Left kidney (tissue), 2 donors: ENCODE results near the gene HOXB2. TPM values are rescaled to one million over a fixed set of nuclear protein-coding genes. Genes with fewer than 3 reads are reported as not detected.
"Not testable (repeated sequence)": the region's sequence is repeated elsewhere in the genome, so short reads cannot be mapped to it uniquely, and the experiment has no call there.

ENCODE experiments used
- DNase-seq: peaks from one replicate; pipeline ENCODE4 v3.0.0-alpha.2; 2013
- polyA plus RNA-seq: library from polyadenylated mRNA; unstranded; fragments of 120-200 nt; gene quantifications from one replicate; pipeline ENCODE4 v1.2.1, GENCODE V29; 2013; ENCODE audit not compliant: insufficient read length

HOXB2 gene
- polyA plus RNA-seq, 1 donor = 45.4 TPM

DNA sequence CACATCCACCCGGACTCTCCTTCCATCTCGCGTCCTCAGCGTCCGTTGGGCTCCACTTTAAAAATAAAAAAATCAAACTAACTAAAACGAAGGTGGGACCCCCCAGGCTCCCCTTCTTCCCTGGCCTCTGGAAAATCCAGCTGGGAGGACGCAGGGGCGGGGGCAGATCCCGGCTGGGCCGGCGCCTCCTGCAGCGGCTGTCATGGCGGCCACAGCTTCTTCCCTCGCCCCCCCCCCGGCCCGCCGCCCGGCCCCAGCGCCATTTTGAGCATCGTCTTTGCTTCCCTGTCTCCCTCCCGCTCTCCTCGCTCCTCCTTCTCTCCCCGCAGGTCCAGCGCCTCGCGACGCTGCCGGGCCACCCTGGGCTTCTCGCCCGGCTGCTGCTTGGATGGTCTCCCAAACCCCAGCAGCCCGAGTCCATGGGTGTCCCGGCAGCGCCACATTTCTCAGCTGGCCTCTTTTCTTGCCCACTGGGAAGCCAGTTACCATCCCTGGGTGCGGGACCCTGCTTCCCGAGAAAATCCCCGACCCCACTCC, 3.3 kb downstream of the HOXB2 start:
- no peak for DNase-seq

DNA sequence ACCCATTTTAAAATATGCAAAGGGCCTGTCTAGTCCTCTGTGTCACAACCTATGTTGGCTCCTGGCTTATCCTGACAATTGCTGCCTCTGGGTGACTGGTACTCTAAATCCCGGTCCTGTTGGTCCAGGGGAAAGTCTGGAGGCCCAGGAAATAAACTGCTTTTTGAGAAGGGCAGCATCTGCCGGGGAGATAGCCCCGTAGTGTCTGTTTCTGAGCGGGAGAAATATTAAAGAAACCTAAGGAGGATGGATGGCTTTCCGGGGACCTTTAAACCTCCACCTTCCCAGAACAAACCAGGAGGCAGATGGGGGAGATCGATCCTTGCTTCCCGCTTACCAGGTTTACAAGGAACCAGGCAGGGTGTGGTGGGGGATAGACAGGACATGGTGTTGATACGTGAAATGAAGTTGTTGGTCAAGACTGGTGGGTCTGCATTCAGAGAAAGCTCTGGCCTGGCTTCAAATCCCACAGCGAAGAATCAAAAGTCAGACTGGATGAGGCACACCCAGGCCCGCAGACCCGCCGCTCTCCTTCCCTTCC, 3.8 kb downstream of the HOXB2 start:
- DNase-seq = no peak

DNA sequence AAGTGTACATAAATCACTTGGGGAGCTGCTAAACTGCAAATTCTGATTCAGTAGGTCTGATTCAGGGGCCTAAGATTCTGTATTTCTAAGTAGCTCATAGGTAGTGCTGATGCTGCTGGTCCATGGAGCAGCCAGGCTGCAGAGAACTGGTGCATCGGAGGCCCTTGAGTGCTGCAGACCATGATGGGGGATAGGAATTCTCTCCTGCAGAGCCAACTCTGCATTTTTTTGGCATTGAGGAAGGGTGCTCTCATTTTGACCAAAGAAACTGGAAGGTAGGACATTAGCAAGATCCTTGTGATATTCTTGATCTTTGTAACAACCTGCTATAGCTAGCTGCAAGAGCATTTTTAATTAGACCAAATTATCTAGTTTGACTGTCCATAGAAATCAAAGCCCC, 4.7 kb downstream of the HOXB2 start:
- no peak for DNase-seq

DNA sequence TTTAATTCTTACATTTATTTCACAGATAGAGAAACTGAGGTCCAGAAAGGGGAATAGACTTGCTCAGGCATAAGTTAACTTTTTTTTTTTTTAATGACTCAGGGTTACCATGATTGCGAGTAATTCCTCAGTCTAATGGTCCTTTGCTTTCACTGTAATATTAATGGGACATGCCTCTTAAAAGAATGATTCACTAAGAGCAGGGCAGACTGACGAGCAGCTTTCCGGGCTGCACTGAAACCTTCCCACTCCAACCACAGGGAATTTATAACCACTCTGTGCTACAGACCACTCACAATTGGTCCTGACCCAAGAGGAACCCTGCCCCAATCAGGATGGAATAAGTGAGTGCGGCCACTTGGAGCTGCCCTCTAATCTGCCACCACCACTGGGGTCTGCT, 5.7 kb downstream of the HOXB2 start:
- DNase-seq = no peak

DNA sequence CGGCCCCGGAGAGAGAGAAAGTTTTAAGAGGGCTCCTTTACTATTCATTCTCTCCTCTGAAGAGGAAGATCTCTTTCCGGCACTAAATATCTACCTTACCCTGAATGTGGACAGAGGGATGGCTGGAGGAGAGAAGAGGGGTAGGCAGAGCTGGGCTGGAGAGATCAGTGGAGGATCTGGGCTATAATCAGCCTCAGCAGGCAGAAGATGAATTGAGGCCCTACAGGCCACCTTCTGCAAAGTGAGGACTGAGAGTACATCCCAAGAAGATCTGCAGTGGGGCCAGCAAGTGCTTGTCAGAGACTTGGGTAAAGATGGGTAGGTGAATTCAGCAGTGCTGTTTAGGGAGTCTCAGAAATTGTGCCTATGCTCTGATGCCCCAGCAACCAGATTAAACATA, 7.6 kb downstream of the HOXB2 start:
- no peak for DNase-seq

DNA sequence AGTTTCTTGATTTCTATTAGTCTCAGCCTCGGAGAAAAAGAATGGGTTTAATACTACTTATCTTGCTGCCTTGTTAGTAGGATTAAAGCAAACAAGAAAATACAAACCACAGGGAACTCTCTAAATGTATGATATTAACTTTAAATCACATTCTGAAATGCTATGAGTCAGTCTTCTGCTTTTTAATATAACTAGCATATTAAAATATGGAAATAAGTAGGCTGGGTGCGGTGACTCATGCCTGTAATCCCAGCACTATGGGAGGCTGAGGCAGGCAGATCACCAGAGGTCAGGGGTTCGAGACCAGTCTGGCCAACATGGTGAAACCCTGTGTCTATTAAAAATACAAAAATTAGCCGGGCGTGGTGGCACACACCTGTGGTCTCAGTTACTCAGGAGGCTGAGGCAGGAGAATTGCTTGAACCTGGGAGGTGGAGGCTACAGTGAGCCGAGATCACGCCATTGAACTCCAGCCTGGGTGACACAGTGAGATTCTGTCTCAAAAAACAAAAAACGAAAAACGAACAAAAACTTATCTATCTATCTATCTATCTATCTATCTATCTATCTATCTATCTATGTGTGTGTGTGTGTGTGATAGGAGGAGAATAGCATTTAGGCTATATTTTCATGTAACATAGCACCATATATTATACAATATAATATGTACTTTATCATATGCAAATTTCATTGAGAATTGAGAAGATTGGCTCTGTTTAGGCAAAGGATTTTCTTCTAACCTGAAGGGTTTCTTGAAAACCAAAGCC, 8.9 kb downstream of the HOXB2 start:
- DNase-seq = not testable (repeated sequence)

DNA sequence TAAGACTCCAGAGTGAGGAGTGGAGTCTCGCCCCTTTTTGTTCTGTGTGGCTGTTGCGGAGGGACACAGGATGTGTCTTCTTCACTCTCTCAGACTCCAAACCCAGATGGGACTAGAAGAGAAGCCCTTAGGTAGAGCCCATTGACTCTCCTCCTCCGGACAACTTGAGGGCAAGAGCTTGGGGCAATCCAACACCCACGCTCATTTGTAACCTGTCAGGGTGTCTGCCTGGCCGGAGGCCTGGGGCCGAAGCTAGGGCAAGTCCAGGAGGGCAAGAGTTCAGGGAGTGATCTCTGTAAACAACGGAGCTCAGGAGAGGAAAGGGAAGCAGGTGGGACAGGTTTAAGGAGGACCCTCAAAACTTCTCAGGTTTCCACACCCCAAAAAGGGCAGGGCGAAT, 12.6 kb downstream of the HOXB2 start:
- DNase-seq = no peak

DNA sequence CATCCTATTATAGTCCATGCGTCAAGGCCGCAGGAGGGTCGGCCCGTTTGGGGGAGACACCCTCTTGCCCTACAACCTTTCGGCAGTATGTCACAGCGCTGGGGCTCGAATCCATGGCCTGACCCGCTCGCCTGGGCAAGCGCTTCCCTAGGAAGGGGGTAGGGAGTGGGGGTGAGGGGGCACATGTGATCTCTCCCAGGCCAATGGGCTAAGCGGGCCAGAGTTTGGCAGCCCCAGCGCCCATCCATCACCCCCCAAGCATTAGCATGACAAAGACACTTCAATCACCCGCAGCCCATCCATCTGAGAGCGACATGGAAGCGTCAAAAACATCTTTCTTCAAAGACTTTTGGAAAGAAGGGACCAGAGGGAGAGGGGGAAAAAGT, 14.0 kb downstream of the HOXB2 start, which contains the start of gene HOXB1:
HOXB1 (minus strand) TSS at position 125 of the 386 bp plus-strand sequence; CDS start at position 18, 107 bp downstream.
- DNase-seq = no peak

DNA sequence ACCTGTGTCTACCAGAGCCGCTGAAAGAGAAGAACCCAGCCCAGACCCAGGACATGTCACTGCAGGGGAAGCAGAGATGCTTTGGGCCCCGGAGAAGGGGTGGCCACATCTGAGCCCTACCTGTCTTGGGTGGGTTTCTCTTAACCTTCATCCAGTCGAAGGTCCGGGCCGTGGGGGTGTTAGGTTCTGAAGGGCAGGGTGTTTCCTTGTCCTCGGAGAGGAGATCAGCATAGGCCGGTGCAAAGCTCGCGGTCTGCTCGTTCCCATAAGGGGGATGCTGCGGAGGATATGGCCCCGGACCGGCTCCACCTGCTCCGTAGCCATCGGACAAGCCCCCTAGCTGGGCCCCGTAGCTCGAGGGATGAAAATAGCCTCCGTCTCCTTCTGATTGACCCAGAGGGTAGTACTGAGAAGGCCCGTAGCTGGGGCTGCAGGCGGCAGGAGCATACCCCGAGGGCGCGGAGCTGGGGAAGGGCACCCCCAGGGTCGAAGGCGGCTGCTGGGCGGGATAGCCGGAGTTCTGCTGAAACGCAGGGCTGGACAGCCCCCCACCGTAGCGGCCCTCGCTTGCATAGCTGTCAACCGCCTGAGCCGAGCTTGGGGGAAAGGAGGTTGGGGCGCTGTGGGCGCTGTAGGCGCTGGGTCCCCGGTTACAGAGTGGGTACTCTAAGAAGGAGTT, 14.6 kb downstream of the HOXB2 start:
- no peak for DNase-seq

DNA sequence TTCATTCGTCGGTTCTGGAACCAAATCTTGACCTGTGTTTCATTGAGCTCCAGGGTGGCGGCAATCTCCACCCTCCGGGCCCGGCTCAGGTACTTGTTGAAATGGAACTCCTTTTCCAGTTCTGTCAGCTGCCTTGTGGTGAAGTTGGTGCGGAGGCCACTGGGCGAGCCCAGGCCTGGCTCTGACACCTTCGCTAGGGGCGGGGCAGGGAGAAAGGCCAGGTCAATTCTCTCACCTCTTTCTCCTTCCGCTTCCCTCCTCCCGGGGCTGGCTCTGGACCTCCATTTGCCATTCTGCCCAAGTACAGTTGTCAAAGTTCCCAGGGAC, 15.3 kb downstream of the HOXB2 start:
- DNase-seq = no peak

DNA sequence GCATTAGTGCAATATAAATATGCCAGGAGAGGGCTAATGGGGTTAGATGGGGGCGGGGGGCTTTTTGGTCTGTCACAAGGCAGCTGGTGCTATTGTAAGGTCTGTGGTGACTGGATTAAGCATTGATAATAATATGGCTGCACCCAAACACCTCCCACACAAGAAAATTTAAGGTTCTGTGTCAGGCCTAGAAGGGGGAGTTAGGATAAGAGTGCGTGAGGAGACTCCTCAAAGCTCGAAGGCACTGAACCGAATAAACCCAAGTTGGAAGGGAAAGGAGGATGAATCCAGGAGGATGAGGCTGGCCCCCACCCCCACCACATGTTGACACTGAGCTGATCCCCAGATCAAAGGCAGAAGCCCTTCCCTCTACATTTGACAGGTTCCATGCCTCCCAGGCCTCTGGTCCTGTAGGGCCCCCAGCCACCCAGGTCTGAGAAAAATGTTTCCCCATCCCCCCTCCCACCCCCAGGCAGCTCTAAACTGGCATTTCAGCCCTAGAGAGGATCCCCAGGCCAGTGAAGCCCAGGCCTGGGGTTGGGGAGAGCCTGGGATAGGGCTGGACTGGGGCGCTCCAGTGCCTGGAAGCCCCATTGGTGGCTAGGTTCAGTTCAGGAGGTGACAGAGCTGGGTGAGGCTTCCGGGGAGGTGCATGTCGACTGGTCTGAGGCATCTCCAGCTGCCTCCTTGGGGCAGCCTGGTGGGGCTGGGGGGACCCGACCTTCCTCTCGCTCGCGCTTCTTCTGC, 15.8 kb downstream of the HOXB2 start:
- DNase-seq = no peak

DNA sequence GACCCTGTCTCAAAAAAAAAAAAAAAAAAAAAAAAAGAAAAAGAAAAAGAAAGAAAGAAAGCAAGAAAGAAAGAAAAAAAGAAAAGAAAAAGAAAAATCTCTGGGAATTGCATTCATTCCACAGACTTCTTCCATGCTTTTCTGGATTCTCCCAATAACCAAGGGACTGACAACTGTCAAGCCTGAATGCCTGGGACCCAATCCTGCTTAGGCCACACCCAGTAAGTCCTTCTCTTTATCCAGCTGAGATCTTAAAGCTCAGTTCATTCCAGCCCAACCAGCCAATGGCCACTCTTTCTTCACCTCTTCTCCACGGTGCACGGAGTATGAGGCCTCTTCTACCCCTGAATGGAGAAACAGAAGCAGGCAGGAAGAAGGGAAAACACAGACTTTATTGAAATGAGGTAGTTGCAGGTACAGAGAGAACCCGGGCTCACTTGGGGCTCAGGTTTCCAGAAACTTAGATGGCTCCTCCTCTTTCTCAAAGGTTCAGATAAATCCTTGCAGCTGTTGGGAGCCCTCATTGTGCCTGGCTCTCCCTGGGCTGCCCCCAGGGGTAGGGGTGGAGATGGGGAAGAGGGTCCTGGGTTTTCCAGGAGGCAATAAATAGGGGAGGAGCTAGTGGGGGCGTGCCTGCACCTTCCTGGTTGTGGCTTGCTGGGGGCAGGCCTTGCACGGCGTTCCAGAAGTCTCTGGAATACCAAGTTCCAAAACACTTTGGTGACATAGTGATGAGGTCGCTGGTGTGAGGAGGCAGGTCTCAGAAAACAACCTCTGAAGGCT, 16.6 kb downstream of the HOXB2 start:
- no peak for DNase-seq

DNA sequence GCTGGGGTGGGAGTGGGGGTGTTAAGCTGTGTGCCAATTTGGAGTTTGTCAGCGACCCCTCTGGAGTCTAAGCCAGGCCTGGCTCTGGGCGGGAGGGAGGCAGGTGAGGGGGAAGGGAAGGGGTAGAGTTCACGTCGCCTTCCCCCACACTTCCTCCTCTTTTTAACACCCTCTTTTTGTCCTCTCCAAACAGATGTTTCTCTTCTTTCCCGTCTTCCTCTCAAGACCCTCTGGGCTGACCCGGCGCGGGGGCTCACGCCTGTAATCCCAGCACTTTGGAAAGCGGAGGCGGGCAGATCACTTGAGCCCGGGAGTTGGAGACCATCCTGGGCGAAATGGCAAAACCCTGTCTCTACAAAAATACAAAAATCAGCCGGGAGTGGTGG, 17.4 kb downstream of the HOXB2 start:
- no peak for DNase-seq

DNA sequence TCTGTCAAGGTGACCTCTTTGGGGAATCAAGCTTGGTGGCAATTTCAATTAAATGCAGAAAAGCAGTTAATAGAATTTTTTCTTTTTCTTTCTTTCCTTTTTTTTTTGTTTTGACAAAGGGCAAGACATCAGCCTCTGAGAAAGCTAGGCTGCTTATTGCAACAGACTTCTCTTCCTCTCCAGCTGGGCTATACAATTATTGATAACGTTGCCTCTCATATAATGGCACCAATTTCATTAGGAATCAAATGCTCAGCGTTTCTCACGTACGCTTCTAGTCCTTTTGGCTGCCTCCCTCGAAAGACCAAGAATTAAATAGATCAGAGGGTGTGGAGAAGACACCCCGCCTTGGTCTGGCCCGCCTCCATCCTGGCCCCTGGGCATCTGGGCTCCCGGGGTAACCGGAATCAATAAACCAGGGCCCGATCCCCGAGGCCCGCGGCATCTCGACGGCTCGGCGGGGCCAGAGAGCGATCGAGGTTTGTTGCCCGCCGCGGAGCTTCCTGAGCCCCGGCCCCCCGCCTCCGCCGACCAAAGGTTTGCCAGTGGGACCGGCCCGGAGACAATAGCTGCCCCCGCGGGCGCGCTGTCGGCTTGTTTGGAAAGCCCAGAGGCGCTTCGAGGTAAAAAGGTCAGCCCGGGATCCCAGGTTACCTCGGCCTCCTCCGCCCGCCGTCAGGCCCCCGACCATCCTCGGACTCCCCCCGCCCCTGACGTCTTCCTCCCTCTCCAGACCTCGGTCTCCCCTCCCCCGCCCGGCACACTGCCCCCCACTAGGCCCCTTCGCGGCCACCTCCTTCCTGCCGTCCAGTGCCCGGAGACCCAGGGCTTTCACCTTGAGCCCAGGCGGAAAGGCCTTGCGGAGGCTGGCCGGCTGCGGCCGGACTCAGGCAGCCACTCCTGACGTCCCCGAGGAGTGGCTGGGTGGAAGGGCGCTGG, 18.0 kb downstream of the HOXB2 start:
- DNase-seq = no peak

DNA sequence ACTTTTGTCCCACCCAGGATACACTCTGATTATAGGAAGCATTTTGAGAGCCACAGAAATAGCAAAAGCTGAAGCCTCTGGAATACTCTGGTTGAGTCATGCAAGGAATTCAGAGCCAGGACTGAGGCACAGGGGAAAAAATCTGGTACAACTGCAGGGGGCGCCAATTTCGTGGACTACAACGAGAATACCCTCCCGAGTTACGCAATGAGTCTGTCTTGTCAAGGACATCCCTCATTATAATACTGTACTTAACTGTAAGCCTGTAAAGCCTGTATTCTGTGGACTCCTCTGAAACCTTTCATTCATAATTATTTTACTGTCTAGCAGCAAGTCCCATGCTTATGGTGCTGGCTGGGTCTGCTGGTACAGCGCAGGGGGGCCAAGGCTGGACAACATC, 21.9 kb downstream of the HOXB2 start:
- no peak for DNase-seq

DNA sequence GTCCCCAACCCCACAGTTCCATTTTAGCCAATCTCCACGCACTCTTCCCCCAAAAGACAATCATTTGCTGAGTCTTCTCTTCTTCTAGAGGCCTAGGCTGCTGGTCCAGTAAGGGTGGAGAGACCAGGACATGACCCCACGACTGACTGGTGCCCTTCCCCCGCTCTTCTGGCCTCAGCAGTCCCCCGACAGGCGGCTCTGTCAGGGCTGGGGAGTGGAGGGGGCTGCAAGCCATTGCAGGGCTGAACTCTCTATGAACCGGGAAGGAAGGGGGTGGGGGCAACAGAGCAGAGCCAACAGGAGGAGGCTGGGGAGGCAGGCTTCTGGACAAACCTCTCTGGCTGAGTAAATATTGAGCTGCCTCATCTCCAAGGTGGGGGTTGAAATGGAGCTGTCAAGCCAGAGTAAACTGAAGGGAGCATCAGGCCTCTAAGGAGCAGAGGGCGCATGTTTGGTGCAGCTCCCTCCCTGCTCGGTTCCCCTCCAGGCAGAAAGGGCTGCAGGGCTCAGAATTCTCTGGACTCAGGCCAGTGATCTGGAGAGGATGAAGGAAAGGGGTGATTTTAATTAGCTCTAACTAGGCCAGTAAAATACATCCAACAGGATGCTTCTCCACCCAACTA, 22.8 kb downstream of the HOXB2 start:
- peak; percentile 86 for DNase-seq

DNA sequence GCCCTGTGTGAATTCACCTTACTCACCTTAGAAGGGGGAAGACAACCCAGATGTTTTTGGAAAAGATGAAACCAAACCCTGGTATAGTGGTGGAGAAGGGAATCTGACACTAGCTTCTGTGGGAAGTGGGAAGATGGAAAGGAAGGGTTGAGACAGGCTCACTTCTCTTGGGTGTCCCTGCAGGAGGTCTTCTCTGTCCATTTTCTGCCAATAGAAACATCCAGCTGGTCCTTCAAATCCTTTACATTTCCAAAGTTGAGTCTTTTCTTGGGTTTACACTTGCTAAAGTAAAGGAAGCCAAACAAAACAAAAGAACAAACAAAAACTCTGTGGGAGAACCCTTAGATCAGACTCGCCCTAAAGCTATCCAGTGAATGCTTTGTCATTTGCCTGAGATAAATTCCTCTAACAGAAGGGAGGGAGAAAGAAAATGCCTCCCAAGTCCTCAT, 24.3 kb downstream of the HOXB2 start:
- no peak for DNase-seq

DNA sequence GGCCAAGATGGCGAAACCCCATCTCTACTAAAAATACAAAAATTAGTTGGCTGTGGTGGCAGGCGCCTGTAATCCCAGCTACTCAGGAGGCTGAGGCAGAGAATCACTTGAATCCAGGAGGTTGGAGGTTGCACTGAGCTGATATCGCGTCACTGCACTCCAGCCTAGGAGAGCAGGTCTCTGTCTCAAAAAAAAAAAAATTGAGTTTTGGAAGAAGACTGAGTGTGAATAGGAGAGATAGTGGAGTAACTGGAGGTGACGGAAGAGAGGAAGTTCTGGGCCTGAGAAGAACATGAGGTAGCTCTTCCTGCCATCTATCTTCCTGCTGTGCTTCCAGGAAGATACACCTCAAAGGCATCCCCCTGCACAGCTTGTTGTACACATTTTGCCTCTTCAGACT, 25.5 kb downstream of the HOXB2 start:
- DNase-seq = no peak

DNA sequence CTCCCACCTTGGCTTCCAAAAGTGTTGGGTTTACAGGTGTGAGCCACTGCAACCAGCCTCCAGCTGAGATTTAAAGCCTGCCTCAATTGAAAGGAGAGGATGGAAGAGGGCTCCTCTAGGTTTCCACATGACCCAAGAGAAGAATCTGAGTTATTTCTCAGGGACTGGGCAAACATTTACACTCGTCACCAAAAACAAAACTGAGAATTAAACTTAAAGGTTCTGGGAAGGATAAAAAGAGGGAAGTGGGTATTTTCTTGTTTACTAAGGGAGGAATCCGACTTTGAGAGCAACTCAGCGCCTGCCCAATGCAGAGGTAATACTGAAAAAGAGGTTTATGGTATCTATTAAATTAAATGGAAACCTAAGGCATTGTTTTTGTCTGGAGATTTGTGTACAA, 27.4 kb downstream of the HOXB2 start:
- DNase-seq = no peak
